Epithelial cell of esophagus (primary cell): ENCODE data around the gene EGFR.

Experiments used
- DNase-seq: peaks from one replicate; pipeline ENCODE4 v3.0.0; 2010; ENCODE audit warnings: low read depth
- H3K4me3 ChIP-seq: 2 replicates; pipeline ENCODE4 v1.5.1; 2011; ENCODE audit warnings: mild to moderate bottlenecking, low read length, control low read depth
- CTCF ChIP-seq: IDR thresholded peaks from 2 replicates; pipeline ENCODE4 v1.5.1; 2011; ENCODE audit warnings: low read depth, mild to moderate bottlenecking, low read length, control low read depth, inconsistent platforms; ENCODE audit not compliant: insufficient read depth; ENCODE audit errors: missing control alignments

Gene EGFR

GRCh38 chr7:55237156-55237893, 218.5 kb downstream of the EGFR start:
- DNase-seq: no peak
- no peak for TF ChIP-seq CTCF
- no peak overlapping the region for H3K4me3 ChIP-seq

GRCh38 chr7:55239406-55239805, 220.6 kb downstream of the EGFR start:
- H3K4me3 ChIP-seq: no peak overlapping the region
- DNase-seq: no peak
- TF ChIP-seq CTCF: no peak

GRCh38 chr7:55240418-55241142, 221.8 kb downstream of the EGFR start:
- no peak overlapping the region for H3K4me3 ChIP-seq
- TF ChIP-seq CTCF: no peak
- no peak for DNase-seq

GRCh38 chr7:55241958-55242357, 223.1 kb downstream of the EGFR start:
- TF ChIP-seq CTCF: no peak
- no peak overlapping the region for H3K4me3 ChIP-seq
- no peak for DNase-seq

- no peak for TF ChIP-seq CTCF
- no peak overlapping the region for H3K4me3 ChIP-seq
- peak; percentile 47 for DNase-seq
Measured at GRCh38 chr7:55242613-55243012, 223.8 kb downstream of the EGFR start.

- no peak overlapping the region for H3K4me3 ChIP-seq
- no peak for DNase-seq
- TF ChIP-seq CTCF: no peak
Measured at GRCh38 chr7:55244006-55244745, 225.4 kb downstream of the EGFR start.
